H9 (cell line): Measurements from ENCODE around the gene EXOC6. TPM values are rescaled to one million over a fixed set of nuclear protein-coding genes. Genes with fewer than 3 reads are reported as not detected.

Experiments used
- DNase-seq: peaks from one replicate; pipeline ENCODE4 v3.0.0-alpha.2; 2017
- H2AFZ ChIP-seq: one replicate; pipeline ENCODE4 v1.6.1; 2013; ENCODE audit warnings: mild to moderate bottlenecking, low read length, control low read depth, moderate library complexity
- H2AK5ac ChIP-seq: 2 replicates; pipeline ENCODE4 v1.6.1; 2013; ENCODE audit warnings: low read length, control low read depth, mixed read lengths; ENCODE audit not compliant: insufficient read length
- H2BK120ac ChIP-seq: one replicate; pipeline ENCODE4 v1.6.1; 2013; ENCODE audit warnings: low read depth, mild to moderate bottlenecking, low read length, control low read depth, inconsistent platforms; ENCODE audit not compliant: poor library complexity, severe bottlenecking
- H2BK12ac ChIP-seq: 2 replicates; pipeline ENCODE4 v1.6.1; 2013; ENCODE audit warnings: low read length, control low read depth, mixed read lengths, low read depth; ENCODE audit not compliant: insufficient read length
- H2BK15ac ChIP-seq: 2 replicates; pipeline ENCODE4 v1.6.1; 2013; ENCODE audit warnings: low read depth, low read length, control low read depth
- H2BK20ac ChIP-seq: one replicate; pipeline ENCODE4 v1.6.1; 2013; ENCODE audit warnings: low read depth, mild to moderate bottlenecking, low read length, control low read depth, inconsistent platforms; ENCODE audit not compliant: poor library complexity, severe bottlenecking
- H2BK5ac ChIP-seq: 2 replicates; pipeline ENCODE4 v1.6.1; 2013; ENCODE audit warnings: low read length, control low read depth, mixed read lengths; ENCODE audit not compliant: insufficient read length
- H3K14ac ChIP-seq: 2 replicates; pipeline ENCODE4 v1.6.1; 2013; ENCODE audit warnings: low read length, control low read depth; ENCODE audit not compliant: insufficient read depth
- H3K18ac ChIP-seq: 2 replicates; pipeline ENCODE4 v1.6.1; 2013; ENCODE audit warnings: low read depth, mild to moderate bottlenecking, mixed read lengths, low read length, control low read depth; ENCODE audit not compliant: insufficient read length
- H3K23ac ChIP-seq: 2 replicates; pipeline ENCODE4 v1.6.1; 2013; ENCODE audit warnings: low read length, control low read depth, mixed read lengths, low read depth; ENCODE audit not compliant: insufficient read length
- H3K23me2 ChIP-seq: 2 replicates; pipeline ENCODE4 v1.6.1; 2013; ENCODE audit warnings: low read depth, mild to moderate bottlenecking, mixed read lengths, low read length, control low read depth; ENCODE audit not compliant: insufficient read length, poor library complexity, severe bottlenecking
- H3K27ac ChIP-seq: 2 replicates; pipeline ENCODE4 v1.5.1; 2013; ENCODE audit warnings: low read length, control low read depth, mixed read lengths, low read depth; ENCODE audit not compliant: insufficient read length
- H3K27me3 ChIP-seq: 2 replicates; pipeline ENCODE4 v1.6.1; 2013; ENCODE audit warnings: low read length, control low read depth, inconsistent platforms; ENCODE audit not compliant: insufficient read depth
- H3K4ac ChIP-seq: 2 replicates; pipeline ENCODE4 v1.6.1; 2013; ENCODE audit warnings: low read depth, mild to moderate bottlenecking, control low read depth, inconsistent platforms, low read length, moderate library complexity
- H3K4me1 ChIP-seq: 2 replicates; pipeline ENCODE4 v1.6.1; 2013; ENCODE audit warnings: low read length, control low read depth, inconsistent platforms; ENCODE audit not compliant: insufficient read depth
- H3K4me2 ChIP-seq: 2 replicates; pipeline ENCODE4 v1.6.1; 2013; ENCODE audit warnings: low read length, control low read depth, mixed read lengths; ENCODE audit not compliant: insufficient read length, insufficient read depth
- H3K56ac ChIP-seq: 2 replicates; pipeline ENCODE4 v1.6.1; 2013; ENCODE audit warnings: low read depth, mild to moderate bottlenecking, mixed read lengths, low read length, control low read depth; ENCODE audit not compliant: insufficient read length
- H3K79me1 ChIP-seq: 2 replicates; pipeline ENCODE4 v1.6.1; 2013; ENCODE audit warnings: low read depth, mild to moderate bottlenecking, moderate library complexity, low read length, control low read depth, inconsistent platforms; ENCODE audit not compliant: insufficient read depth, poor library complexity, severe bottlenecking
- H3K79me2 ChIP-seq: 2 replicates; pipeline ENCODE4 v1.6.1; 2013; ENCODE audit warnings: low read length, control low read depth, inconsistent platforms; ENCODE audit not compliant: insufficient read depth
- H3K9ac ChIP-seq: 2 replicates; pipeline ENCODE4 v1.6.1; 2013; ENCODE audit warnings: low read length, control low read depth, mixed read lengths; ENCODE audit not compliant: insufficient read length; ENCODE audit errors: extremely low read depth
- H3K9me3 ChIP-seq: one replicate; pipeline ENCODE4 v1.6.1; 2013; ENCODE audit warnings: low read depth, low read length, inconsistent platforms; ENCODE audit not compliant: control insufficient read depth
- H3T11ph ChIP-seq: one replicate; pipeline ENCODE4 v1.6.1; 2013; ENCODE audit warnings: mild to moderate bottlenecking, low read length, control low read depth, inconsistent platforms
- H4K20me1 ChIP-seq: one replicate; pipeline ENCODE4 v1.6.1; 2013; ENCODE audit not compliant: control insufficient read depth, insufficient read length, insufficient read depth
- H4K5ac ChIP-seq: 2 replicates; pipeline ENCODE4 v1.6.1; 2013; ENCODE audit warnings: low read depth, mild to moderate bottlenecking, mixed read lengths, low read length, control low read depth; ENCODE audit not compliant: insufficient read length
- H4K8ac ChIP-seq: replicated peaks from 2 replicates; pipeline ENCODE4 v1.6.1; 2013; ENCODE audit warnings: low read length, control low read depth, mixed read lengths, low read depth; ENCODE audit not compliant: insufficient read length
- H4K91ac ChIP-seq: 2 replicates; pipeline ENCODE4 v1.6.1; 2013; ENCODE audit warnings: low read depth, mild to moderate bottlenecking, moderate library complexity, mixed read lengths, low read length, control low read depth; ENCODE audit not compliant: insufficient read length
- H3K27ac Mint-ChIP-seq, 3 experiments: 2 replicates in 2 of 3; 3 replicates in 1 of 3; pipeline ENCODE4 v1.8.0; 2020 to 2021; ENCODE audit warnings: mixed read lengths in 3 of 3, mild to moderate bottlenecking in 1 of 3, moderate library complexity in 1 of 3
- H3K27me3 Mint-ChIP-seq: 2 replicates; pipeline ENCODE4 v1.8.0; 2021; ENCODE audit warnings: low read depth, mild to moderate bottlenecking, moderate library complexity, mixed read lengths
- H3K36me3 Mint-ChIP-seq, 3 experiments: 2 replicates in 2 of 3; 3 replicates in 1 of 3; pipeline ENCODE4 v1.8.0; 2020 to 2021; ENCODE audit warnings: low read depth in 3 of 3, mixed read lengths in 3 of 3; ENCODE audit not compliant: insufficient read depth in 1 of 3
- H3K4me1 Mint-ChIP-seq, 2 experiments: 2 replicates each; pipeline ENCODE4 v1.8.0; 2020; ENCODE audit warnings: mixed read lengths in 2 of 2
- H3K4me3 Mint-ChIP-seq, 2 experiments: 2 replicates in 1 of 2; 3 replicates in 1 of 2; pipeline ENCODE4 v1.8.0; 2020 to 2021; ENCODE audit warnings: mild to moderate bottlenecking in 2 of 2, mixed read lengths in 2 of 2, moderate library complexity in 1 of 2
- H3K9me3 Mint-ChIP-seq, 2 experiments: 2 replicates in 1 of 2; 3 replicates in 1 of 2; pipeline ENCODE4 v1.8.0; 2020; ENCODE audit warnings: mild to moderate bottlenecking in 2 of 2, mixed read lengths in 2 of 2, moderate library complexity in 1 of 2
- WGBS: extraction: QIAGEN DNeasy Blood & Tissue Kit; methylation state at CpG from one replicate; pipeline ENCODE4 v1.1.7; 2013; ENCODE audit warnings: missing lambda C conversion rate, low lambda C conversion rate, mixed read lengths; ENCODE audit not compliant: insufficient read length; ENCODE audit errors: extremely low coverage; 5-methylcytosine and 5-hydroxymethylcytosine counted together
- total RNA-seq: library from RNA; stranded (reverse); gene quantifications from 2 replicates; pipeline ENCODE4 v1.2.1, GENCODE V29; 2021
- TF ChIP-seq, protein P1 (sequence below): fragments of 200-600 bp; sonication (generic); conservative IDR thresholded peaks from 3 replicates; pipeline ENCODE4 v1.8.0; 2021; ENCODE audit warnings: antibody characterized with exemption, mild to moderate bottlenecking

Gene EXOC6
- total RNA-seq, 1 experiment from 2014 or later = 9.0 TPM

DNA sequence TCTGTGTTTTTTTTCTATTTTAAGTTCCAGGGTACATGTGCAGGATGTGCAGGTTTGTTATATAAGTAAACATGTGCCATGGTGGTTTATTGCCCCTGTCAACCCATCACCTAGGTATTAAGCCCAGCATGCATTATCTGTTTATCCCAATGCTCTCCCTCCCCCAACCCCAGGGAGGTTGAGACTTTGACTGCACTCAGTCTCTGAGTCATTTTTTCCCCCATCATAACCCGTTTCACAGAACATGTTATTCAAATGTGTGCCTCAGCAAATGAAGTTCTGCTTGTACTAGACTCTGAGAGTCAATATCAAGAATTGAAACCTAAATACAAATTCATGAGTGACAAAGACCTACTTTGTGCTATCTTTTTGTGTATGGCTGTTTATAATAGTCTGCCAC lies 142.3 kb downstream of the EXOC6 start:
- peaks cover 24 to 35% of the 10 kb centered on the region in 2 experiments for H3K4me1 Mint-ChIP-seq
- H3K4me1 ChIP-seq = no peaks in the 10 kb centered on the region; the same call in 1 of the 2 replicates
- H3K27ac ChIP-seq = no peak overlapping the region
- no peak overlapping the region for H2BK20ac ChIP-seq
- no peaks in the 10 kb centered on the region for H3K27me3 ChIP-seq
- no peak overlapping the region for H3K23ac ChIP-seq
- no peak overlapping the region for H4K91ac ChIP-seq
- DNase-seq = no peak
- H4K8ac ChIP-seq = no peak overlapping the region
- H3K56ac ChIP-seq = no peak overlapping the region
- no peaks in the 10 kb centered on the region for H3K27me3 Mint-ChIP-seq
- H3K4ac ChIP-seq = no peak overlapping the region
- H2BK5ac ChIP-seq = no peak overlapping the region
- H2BK12ac ChIP-seq = no peak overlapping the region
- no peak overlapping the region for H3K4me3 Mint-ChIP-seq
- no peaks in the 10 kb centered on the region for H3K23me2 ChIP-seq
- no peaks in the 10 kb centered on the region for H3K79me1 ChIP-seq
- no peaks in the 10 kb centered on the region for H3K79me2 ChIP-seq
- H3K18ac ChIP-seq = no peak overlapping the region
- H3K9ac ChIP-seq = no peak overlapping the region
- H2AFZ ChIP-seq = no peak overlapping the region
- WGBS = no CpG with 5 or more reads among the region's 1 CpG
- TF ChIP-seq, protein P1, sequence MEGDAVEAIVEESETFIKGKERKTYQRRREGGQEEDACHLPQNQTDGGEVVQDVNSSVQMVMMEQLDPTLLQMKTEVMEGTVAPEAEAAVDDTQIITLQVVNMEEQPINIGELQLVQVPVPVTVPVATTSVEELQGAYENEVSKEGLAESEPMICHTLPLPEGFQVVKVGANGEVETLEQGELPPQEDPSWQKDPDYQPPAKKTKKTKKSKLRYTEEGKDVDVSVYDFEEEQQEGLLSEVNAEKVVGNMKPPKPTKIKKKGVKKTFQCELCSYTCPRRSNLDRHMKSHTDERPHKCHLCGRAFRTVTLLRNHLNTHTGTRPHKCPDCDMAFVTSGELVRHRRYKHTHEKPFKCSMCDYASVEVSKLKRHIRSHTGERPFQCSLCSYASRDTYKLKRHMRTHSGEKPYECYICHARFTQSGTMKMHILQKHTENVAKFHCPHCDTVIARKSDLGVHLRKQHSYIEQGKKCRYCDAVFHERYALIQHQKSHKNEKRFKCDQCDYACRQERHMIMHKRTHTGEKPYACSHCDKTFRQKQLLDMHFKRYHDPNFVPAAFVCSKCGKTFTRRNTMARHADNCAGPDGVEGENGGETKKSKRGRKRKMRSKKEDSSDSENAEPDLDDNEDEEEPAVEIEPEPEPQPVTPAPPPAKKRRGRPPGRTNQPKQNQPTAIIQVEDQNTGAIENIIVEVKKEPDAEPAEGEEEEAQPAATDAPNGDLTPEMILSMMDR = no peak
- no peak overlapping the region for H3K27ac Mint-ChIP-seq
- no peak overlapping the region for H2BK15ac ChIP-seq
- H3T11ph ChIP-seq = no peak overlapping the region
- no peak overlapping the region for H3K14ac ChIP-seq
- H3K36me3 Mint-ChIP-seq = no peaks in the 10 kb centered on the region
- no peaks in the 10 kb centered on the region for H3K9me3 Mint-ChIP-seq
- no peak overlapping the region for H3K4me2 ChIP-seq
- H3K9me3 ChIP-seq = no peaks in the 10 kb centered on the region
- H4K20me1 ChIP-seq = no peaks in the 10 kb centered on the region
- no peak overlapping the region for H2AK5ac ChIP-seq
- H2BK120ac ChIP-seq = no peak overlapping the region
- no peak overlapping the region for H4K5ac ChIP-seq
